Ectodermal cell (in vitro differentiated cells): ENCODE results near the gene NBL1. TPM values are rescaled to one million over a fixed set of nuclear protein-coding genes. Genes with fewer than 3 reads are reported as not detected.

ENCODE experiments used
- H3K27ac ChIP-seq: 2 replicates; pipeline ENCODE4 v1.7.0; 2013; ENCODE audit warnings: mild to moderate bottlenecking, low read depth, low read length; ENCODE audit not compliant: insufficient read depth, poor library complexity, severe bottlenecking
- H3K27me3 ChIP-seq: 2 replicates; pipeline ENCODE4 v1.7.0; 2013; ENCODE audit warnings: mild to moderate bottlenecking, low read length; ENCODE audit not compliant: insufficient read depth, control insufficient read depth, poor library complexity, severe bottlenecking
- H3K36me3 ChIP-seq: one replicate; pipeline ENCODE4 v1.7.0; 2013; ENCODE audit warnings: low read length; ENCODE audit not compliant: control insufficient read depth, insufficient read depth
- H3K4me1 ChIP-seq: one replicate; pipeline ENCODE4 v1.7.0; 2013; ENCODE audit warnings: low read length; ENCODE audit not compliant: control insufficient read depth, insufficient read depth
- H3K4me3 ChIP-seq: 2 replicates; pipeline ENCODE4 v1.7.0; 2013; ENCODE audit warnings: low read depth, low read length, control low read depth; ENCODE audit not compliant: insufficient read depth
- H3K9me3 ChIP-seq: 2 replicates; pipeline ENCODE4 v1.7.0; 2013; ENCODE audit warnings: mild to moderate bottlenecking, low read length, moderate library complexity; ENCODE audit not compliant: control insufficient read depth
- WGBS, 2 experiments: methylation state at CpG; one replicate each; pipeline ENCODE4 v1.1.7; 2013; ENCODE audit warnings: missing lambda C conversion rate in 2 of 2; 5-methylcytosine and 5-hydroxymethylcytosine counted together
- polyA plus RNA-seq, 4 experiments: library from polyadenylated mRNA; stranded (reverse); fragments of 50-300 nt; gene quantifications; one replicate each; pipeline ENCODE4 v1.2.3, GENCODE V29; 2013

Gene NBL1, protein sequence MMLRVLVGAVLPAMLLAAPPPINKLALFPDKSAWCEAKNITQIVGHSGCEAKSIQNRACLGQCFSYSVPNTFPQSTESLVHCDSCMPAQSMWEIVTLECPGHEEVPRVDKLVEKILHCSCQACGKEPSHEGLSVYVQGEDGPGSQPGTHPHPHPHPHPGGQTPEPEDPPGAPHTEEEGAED
- 5.8 TPM for polyA plus RNA-seq (2013, experiment 1 of 4)
- 7.1 TPM for polyA plus RNA-seq (2013, experiment 2 of 4)
- polyA plus RNA-seq (2013, experiment 3 of 4): 3.4 TPM
- polyA plus RNA-seq (2013, experiment 4 of 4): 3.3 TPM

DNA sequence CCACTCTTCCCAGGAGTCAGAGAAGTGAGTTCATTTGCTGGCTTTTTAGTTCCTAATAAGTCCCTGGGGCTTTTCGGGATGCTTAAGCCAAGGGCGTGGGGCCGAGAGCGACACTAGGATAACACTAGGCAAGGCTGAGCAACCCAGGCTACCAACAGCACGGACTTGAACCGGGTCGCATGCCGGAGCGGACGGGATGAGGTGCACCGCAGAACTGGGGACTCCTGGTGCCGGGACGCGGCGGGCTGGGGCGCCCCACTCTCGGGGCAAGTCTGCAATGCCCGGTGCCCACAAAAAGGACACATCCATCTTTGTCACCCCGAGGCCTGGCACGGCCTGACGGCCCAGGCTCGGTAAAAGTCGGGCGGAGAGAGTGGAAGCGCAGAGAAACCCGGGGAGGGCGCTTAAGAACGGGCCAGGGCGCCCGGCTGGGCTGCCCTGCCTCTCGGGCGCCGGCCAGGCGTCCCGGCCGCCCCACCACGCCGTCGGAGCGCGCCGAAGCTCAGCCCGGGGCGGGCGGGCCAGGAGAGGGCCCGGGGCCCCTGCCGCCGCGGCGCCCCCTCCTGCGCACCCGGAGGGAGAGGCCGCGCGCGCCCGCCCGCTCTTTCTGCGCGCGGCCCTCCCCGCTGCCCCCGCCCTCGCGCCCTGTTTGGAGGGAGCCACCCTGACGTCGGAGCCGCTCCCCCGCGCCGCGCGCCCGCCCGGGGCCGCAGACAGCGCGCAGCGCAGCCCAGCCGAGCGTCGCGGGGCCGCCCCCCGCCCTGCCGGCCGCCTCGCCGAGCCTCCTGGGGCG is at the start of gene NBL1:
Gene NBL1 (plus strand): TSS at position 710 of the 793 bp plus-strand sequence. CDS start 10,720 bp downstream, outside the sequence.
- H3K36me3 ChIP-seq: no peaks in the 10 kb centered on the region
- H3K9me3 ChIP-seq: no peaks in the 10 kb centered on the region
- H3K4me3 ChIP-seq: peak within 1 kb of the TSS; percentile 40
- 5% methylated on average over 90 of the region's 90 CpGs for WGBS, 2 experiments
- H3K4me1 ChIP-seq: peaks cover 13% of the 10 kb centered on the region
- H3K27me3 ChIP-seq: peaks cover 57% of the 10 kb centered on the region
- no peak within 1 kb of the TSS for H3K27ac ChIP-seq

DNA sequence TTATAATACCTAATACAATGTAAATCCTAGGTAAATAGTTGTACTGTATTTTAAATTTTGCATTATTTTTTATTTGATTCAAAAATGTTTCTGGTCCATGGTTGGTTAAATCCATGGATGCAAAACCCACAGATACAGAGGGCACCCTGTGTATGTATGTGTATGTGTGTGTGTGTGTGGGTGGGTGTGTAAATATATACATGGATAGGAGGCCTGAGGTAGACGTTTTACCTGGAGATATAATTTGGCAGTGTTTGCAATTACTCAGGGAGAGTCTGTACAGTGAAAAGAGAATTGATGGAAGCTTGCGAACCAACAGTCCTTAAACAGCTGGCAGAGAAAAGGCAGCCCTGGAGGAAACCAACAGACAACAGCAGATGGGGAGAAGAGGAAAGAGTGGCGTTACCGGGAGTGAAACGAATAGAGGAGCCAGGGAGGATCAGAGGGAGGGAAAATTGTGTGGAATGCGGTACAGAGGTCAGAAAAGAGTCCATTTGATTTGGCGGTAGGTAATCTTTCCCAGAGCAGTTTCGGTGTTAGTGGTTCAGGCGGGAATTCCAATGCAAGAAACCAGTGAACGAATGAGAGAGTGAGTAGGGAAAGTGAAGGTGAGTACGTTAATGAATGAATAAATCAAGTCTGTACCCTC is 47.9 kb upstream of the NBL1 start:
- WGBS, 2 experiments: 14 to 16% methylated on average over 11 of the region's 11 CpGs
- Histone ChIP-seq H3K4me3 (peak overlapping the region; percentile 95), H3K4me1 (peaks cover 7% of the 10 kb centered on the region), H3K9me3 (no peaks in the 10 kb centered on the region), H3K27me3 (no peaks in the 10 kb centered on the region), H3K36me3 (no peaks in the 10 kb centered on the region), H3K27ac (no peak overlapping the region)

DNA sequence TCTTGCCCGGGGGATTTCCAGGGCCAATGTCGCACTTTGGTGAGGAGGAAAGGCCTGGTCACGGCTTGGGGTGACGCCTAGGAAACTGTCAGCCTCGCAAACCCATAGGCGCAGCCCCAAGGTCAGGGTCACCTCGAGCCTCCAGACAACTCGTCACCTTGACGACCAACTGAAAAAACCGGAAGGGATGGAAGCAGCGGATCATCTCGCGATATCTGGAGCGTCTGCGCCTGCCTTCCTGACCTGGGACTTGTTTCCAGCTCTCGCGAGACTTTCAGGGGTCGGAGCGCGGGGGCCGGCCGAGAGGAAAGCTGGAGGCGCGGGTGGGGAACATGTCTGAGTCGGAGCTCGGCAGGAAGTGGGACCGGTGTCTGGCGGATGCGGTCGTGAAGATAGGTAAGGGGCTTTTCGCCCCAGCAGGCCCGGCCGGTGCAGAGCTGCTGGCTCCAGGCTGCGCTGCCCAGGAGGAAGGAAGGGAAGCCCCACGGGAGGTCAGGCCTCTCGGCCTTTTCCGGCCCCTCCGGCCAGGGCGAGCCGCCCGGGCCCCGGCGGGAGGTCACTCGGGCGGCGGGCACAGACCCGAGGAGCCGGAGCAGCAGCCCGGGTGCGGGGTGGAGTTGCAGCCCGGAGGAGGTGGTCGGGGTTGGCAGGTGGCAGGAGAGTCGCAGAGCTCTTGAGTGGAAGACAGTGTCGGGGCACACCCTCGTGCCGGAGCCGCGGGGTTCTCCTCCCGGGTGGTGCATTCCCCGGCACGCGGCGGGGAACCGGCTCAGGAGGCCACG is 47.2 kb upstream of the NBL1 start:
- Histone ChIP-seq H3K4me3 (peak overlapping the region; percentile 95), H3K27ac (peak overlapping the region; percentile 57), H3K36me3 (no peaks in the 10 kb centered on the region), H3K4me1 (peaks cover 7% of the 10 kb centered on the region), H3K27me3 (no peaks in the 10 kb centered on the region), H3K9me3 (no peaks in the 10 kb centered on the region)
- 0% methylated on average over 65 of the region's 65 CpGs for WGBS, 2 experiments

DNA sequence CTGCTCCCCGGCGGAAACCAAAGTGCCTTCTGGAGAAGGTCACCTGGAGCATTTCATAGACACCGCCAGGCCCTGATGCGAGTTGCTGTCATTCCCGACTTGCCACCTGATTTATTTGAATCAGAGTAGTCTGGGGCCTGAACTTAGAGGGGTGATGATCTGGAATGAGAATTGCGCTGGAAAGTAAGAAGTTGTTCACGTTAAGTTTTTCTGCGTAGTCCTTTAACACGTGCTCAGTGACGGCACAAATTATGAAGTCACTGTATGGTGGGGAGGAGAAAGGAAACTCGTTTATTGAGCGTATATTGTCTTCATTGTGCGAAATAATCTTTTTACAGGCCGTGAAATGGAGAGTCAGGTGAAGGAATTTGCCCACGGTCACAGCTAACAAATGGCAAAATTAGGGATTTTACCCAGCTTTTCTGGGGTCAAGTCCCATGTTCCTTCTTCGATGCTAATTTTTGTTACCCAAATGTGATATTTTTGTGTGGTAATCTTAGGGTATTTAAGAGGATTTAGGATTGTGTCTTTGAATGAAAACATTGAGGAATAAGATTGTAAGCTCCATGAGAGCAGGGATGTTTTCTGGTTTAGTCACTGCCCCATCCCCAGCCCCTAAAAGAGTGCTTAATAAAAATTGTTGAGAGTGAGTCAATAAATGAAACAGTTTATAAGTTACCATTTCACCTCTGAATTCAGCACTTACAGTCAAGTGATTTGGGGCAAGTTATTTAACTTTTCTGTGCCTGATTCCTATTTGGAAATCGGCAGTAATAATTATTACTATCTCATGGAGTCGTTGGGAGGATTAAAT is 46.4 kb upstream of the NBL1 start:
- 24 to 25% methylated on average over 18 of the region's 18 CpGs for WGBS, 2 experiments

DNA sequence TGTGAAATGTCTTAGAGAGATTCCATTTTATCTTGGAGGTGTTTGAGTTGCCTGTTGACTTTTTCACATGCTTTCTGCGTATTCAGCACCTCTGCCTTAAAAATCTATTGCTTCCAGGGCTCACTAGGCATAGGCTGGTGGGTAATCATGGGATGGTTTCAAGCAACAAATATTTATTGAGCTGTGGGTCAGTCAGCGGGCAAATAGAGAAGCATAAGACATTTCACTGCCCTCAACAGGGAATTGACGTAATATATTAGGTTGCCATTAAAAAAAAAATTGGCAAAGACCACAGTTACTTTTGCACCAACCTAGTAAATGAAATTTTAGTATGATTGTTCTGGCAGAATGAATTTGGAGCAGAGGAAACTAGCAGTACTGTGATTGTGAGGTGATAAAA is 44.3 kb upstream of the NBL1 start:
- no peaks in the 10 kb centered on the region for H3K36me3 ChIP-seq
- no peak overlapping the region for H3K27ac ChIP-seq
- H3K4me3 ChIP-seq: no peak overlapping the region
- H3K9me3 ChIP-seq: no peaks in the 10 kb centered on the region
- H3K27me3 ChIP-seq: no peaks in the 10 kb centered on the region
- 96 to 98% methylated on average over 3 of the region's 3 CpGs for WGBS, 2 experiments
- peaks cover 7% of the 10 kb centered on the region for H3K4me1 ChIP-seq

More for the DNA sequence above, 46.4 kb upstream of the NBL1 start:
- Histone ChIP-seq H3K27ac (no peak overlapping the region), H3K9me3 (no peaks in the 10 kb centered on the region), H3K27me3 (no peaks in the 10 kb centered on the region), H3K36me3 (no peaks in the 10 kb centered on the region), H3K4me3 (peak overlapping the region; percentile 95), H3K4me1 (peaks cover 7% of the 10 kb centered on the region)

DNA sequence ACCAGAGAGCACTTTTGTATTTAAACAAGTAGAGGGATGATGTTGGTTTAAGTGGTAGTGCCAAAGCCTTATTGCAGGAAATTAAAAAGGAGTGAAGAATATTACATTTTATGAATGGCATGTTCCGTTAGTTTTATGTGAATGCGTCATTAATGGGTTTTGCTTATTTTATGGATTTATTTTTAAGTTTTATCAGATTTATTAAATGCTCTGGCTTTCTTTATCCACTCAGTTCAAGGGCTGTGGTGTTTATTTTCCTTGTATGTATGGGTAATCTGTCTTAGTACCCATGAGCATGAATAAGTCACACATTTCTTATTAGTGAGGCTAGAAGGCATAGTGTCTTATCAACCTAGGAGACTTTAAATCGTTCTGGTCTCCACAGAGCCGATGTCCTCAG is 41.6 kb upstream of the NBL1 start:
- Histone ChIP-seq H3K27me3 (no peaks in the 10 kb centered on the region), H3K4me3 (no peak overlapping the region)
- 95 to 96% methylated on average over 4 of the region's 4 CpGs for WGBS, 2 experiments

DNA sequence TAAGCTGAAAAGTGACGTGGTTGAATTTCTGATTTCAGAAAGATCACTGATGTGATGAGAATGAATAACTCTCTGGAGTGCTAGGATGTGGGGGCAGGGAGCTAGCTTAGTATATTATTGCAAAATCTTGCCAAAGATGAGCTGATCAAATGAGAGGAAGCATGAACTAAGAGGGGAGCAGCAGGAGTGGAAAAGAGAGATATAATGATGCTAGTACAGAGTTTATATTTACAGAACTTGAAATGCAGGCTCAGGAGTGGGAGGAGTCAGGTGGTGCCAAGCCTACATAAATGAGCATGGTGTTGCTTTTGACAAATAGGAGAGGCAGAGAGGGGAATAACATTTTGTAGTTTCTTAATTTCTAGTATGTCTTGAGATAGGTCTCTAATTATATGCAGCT is 38.1 kb upstream of the NBL1 start:
- Histone ChIP-seq H3K9me3 (no peaks in the 10 kb centered on the region), H3K36me3 (no peaks in the 10 kb centered on the region), H3K27me3 (no peaks in the 10 kb centered on the region), H3K27ac (no peak overlapping the region), H3K4me3 (no peak overlapping the region), H3K4me1 (no peaks in the 10 kb centered on the region)
- 95 to 97% methylated on average over 1 of the region's 1 CpG for WGBS, 2 experiments

More for the DNA sequence above, 41.6 kb upstream of the NBL1 start:
- no peak overlapping the region for H3K27ac ChIP-seq
- no peaks in the 10 kb centered on the region for H3K36me3 ChIP-seq
- no peaks in the 10 kb centered on the region for H3K9me3 ChIP-seq
- H3K4me1 ChIP-seq: peaks cover 3% of the 10 kb centered on the region

DNA sequence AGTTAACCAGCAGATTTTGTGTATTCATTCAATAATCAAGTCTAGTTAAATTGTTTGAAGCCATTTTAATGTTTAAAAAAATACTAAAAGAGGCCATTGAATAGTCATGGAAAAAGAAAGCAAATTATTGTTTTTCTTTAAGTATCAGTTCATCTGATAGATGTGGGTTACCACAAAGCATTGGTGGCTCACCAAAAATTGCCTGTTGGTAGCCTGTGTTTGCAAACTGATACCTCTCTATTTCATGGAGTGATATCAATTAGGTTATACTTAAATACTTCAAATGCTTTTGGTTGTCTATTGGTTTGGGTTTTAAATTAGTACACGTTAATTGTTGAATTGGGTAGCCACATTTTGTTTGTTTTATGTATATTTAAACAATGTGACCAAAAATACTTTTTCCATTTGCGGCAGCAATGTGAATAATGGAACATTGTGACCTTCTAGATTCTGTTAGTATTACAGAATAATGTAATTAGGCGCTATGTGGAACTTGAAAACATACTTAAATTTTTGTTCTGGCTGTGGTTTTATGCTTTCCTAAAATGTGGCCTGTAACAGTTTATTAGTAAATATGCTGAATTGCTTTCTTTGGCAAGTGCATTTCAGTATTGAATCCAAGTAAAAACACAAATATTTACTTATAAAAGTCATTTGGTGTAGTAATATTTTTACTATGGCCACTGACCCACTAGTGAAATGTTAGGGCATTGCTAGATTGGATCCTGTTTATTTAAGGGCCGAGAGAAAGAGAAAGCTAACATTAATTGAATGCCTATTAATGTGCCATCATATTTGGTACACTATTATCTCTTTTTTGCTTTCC is 37.1 kb upstream of the NBL1 start:
- no peaks in the 10 kb centered on the region for H3K4me1 ChIP-seq
- WGBS, 2 experiments: 95 to 96% methylated on average over 3 to 4 of the region's 4 CpGs
- H3K9me3 ChIP-seq: no peaks in the 10 kb centered on the region
- no peak overlapping the region for H3K27ac ChIP-seq
- no peaks in the 10 kb centered on the region for H3K36me3 ChIP-seq
- H3K4me3 ChIP-seq: no peak overlapping the region
- H3K27me3 ChIP-seq: no peaks in the 10 kb centered on the region

DNA sequence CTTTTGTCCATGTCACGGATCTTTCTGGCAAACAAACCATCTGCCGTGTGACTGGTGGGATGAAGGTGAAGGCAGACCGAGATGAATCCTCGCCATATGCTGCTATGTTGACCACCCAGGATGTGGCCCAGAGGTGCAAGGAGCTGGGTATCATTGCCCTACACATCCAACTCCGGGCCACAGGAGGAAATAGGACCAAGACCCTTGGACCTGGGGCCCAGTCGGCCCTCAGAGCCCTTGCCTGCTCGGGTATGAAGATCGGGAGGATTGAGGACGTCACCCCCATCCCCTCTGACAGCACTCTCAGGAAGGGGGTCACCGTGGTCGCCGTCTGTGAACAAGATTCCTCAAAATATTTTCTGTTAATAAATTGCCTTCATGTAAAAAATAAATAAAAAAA is 35.9 kb upstream of the NBL1 start:
- no peak overlapping the region for H3K4me3 ChIP-seq
- H3K9me3 ChIP-seq: no peaks in the 10 kb centered on the region
- no peaks in the 10 kb centered on the region for H3K36me3 ChIP-seq
- H3K27ac ChIP-seq: no peak overlapping the region
- no peaks in the 10 kb centered on the region for H3K4me1 ChIP-seq
- H3K27me3 ChIP-seq: no peaks in the 10 kb centered on the region
- WGBS, 2 experiments: 90 to 92% methylated on average over 9 to 10 of the region's 12 CpGs
